Transverse colon (tissue), 4 donors: ENCODE data around the gene RABGAP1L.

Source experiments
- CTCF ChIP-seq, 5 experiments: fragments of 200-600 bp in 3 of 5; fragments of 450-650 bp in 2 of 5; sonication (generic) in 3 of 5; IDR thresholded peaks; 1 replicate in 2 of 5; 2 replicates in 3 of 5; pipeline ENCODE4 v1.5.1; 2016 to 2017; ENCODE audit warnings: antibody characterized with exemption in 5 of 5, inconsistent platforms in 3 of 5, mild to moderate bottlenecking in 2 of 5, moderate library complexity in 1 of 5
- EP300 ChIP-seq: sonication (generic); formaldehyde crosslinking; IDR thresholded peaks from one replicate; pipeline ENCODE4 v1.6.1; 2017; ENCODE audit warnings: antibody characterized with exemption, low read depth
- POLR2A ChIP-seq: fragments of 450-650 bp; IDR thresholded peaks from one replicate; pipeline ENCODE4 v1.6.1; 2016; ENCODE audit warnings: antibody characterized with exemption, mild to moderate bottlenecking, moderate library complexity
- POLR2AphosphoS5 ChIP-seq, 3 donors: sonication (generic); formaldehyde crosslinking; IDR thresholded peaks; one replicate each; pipeline ENCODE4 v1.6.1; 2016; ENCODE audit warnings: antibody characterized with exemption in 3 of 3

DNA sequence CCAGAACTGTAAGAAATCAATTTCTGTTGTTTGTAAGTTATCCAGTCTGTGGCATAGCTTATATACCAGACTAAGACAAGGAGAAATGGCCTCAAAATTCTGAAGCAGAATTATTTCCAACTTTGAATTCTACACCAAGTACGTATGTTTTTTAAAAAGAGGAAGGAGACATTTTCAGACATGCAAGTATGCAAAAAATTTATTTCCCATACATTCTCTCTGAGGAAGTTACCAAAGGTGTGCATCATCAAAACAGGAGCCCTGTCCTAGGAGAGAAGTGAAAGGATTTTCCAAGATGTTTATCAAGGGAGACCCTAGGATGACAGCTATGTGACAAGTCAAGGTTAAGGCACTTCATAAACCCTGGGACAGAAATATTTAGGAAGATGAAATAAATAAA is 49.3 kb upstream of the RABGAP1L start:
- TF ChIP-seq CTCF (IDR thresholded peaks at IDR 0.05) (no peak), POLR2AphosphoS5 (IDR thresholded peaks at IDR 0.05) (no peak), POLR2A (no peak), EP300 (no peak)
